HPDE6-E6E7 (cell line): ENCODE measurements around the gene C3orf18.

Experiments used
- DNase-seq: peaks from one replicate; pipeline ENCODE4 v3.0.0; 2011; ENCODE audit warnings: missing footprints; ENCODE audit errors: extremely low spot score

C3orf18 gene

DNA sequence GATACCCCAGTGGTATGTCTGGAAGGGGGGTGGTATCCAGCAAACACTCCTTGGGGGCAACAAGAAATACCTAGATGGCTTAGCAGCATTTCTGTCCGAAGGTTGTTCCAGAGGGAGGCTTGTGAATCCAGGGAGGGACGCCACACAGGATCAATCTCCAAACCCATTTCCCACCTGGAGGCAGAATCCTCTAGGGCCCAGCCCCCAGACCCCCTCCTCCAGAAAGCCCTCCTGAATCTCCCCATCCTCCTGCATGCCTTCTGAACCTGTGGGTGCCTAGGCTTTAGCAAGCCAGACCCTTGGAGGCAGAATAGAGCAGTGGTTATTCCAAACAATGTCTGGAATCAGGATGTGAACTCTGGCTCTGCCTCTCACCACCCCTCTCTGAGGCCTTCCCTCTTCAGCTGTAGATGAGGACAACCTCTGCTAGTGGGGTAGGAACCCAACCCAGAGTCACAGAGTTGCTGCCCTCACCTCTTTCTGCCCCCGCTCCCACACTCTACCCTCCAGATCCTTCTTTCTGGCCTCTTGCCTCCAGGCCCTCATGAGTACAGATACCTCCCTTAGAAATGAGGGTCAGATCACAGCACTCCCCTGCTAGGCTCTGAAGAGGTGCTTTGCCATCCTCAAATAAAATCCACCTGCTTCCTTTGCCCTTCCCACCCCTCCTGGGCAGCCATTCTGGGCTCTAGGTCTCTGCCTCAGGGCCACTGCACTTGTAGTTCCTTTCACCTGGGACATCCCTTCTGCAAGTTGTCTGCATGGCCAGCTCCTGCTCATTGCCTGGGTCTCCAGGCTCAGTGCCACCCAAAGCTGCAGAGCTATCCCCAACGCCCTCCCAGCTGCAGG is 35.9 kb upstream of the C3orf18 start:
- no peak for DNase-seq

DNA sequence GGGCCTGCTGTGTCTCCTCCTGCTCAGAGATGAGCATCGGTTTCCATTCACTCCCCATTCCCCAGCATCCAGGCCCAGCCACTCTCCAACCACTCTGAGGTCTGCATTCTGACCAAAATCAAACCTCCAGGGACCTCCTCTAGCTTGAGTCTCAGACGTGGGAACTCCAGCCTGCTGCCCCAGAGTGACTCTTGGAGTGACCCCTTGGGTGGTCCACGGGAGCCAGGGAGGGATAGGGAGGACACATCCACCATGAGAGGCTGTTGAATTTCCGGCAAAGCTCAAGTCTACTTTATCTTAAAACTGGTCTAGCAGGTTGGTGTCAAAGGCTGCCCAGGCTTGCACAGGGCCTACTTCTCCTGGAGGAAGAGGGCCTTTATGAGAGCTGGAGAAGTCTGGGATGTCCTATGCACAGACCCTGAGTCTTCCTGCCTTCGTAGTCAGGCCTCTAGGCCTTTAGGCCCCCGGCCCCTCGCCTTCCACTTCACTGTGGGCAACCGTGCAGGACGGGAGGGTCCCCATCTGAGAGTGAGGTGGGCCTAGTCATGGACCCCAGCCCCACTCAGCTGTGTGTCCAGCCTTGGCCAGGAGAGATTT is 35.1 kb upstream of the C3orf18 start:
- DNase-seq = no peak

DNA sequence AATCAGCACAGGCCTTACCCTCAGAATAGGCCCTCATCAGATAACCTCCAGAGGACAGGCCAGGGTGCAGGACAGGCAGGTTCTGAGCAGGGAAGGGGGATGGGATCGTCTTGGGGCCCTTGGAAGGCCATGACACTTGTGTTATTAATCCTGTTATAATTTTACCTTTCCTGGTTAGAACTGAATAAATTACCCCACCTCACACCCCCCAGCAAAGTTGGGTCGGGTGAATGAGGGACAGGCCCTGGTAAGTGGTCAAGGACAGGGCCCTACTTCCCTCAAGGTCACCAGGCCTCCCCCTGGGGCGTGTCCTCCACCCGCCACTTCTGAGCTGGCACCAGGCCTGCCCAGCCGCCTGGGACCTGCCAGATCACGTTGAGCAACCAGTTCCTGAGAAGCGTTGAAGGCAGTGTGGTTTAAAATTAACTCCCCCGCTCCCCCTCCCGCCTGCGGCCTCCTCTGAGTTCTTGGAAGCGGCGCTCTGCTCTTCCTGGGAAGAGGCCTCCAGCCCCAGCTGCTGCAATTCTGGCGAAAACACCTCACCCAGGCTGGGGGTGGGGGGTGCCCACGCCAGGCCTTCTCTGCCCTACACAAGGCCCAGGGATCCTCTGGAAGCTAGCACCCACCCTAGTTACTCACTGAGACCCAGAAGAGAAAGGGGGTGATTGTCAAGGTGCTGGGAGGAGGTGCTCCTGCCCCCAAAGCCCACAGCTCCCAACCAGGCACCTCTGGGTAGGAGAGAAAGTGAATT is 33.5 kb upstream of the C3orf18 start:
- peak; percentile 58 for DNase-seq

DNA sequence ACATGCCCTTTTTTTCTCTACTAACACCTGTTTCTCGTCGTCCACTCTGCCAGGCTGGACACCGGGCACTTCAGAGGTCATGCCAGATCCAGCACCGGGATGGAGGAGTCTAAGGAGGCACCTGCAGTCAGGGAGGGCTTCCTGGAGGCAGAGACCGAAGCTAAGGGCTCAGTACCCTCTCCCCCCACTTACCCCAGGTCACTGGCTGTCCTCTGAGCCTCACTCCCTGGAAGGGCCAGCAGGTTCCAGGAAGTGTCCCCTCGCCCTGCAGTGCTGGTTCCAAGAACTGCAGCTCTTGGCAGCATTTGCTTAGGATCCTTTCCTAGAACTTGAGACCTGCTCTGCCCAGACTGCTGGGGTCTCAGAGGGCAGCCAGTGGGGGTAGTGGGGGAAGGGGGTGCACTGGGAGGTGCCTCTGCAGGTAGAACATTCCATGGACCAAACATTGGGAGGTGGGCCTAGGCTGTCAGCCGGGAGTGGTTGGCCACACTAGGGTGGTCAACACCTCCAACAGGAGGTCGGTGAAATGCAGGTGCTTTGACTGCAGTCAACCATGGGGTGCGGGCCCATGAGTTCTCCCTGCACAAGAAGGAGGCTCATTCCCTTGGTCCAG is 32.7 kb upstream of the C3orf18 start:
- DNase-seq = no peak

DNA sequence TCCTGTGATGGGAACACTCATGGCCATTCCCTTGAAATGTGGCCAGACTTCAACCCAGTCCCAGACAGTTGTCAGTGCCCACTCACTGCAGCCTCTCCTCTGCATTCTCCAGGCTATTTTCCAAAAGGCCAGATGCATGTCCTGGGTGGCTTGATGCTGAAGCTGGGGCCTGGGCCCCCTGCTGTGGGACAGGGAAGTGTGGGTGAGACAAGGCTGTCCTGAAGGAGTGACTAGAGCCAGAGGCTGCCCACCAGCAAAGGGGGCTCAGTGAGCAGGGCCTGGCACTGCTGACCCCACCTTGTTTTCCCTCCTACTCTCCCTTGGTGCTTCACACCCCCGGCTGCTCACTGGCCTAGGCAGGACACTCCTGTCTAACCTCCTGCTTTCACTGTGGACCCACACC is 32.2 kb upstream of the C3orf18 start:
- no peak for DNase-seq

DNA sequence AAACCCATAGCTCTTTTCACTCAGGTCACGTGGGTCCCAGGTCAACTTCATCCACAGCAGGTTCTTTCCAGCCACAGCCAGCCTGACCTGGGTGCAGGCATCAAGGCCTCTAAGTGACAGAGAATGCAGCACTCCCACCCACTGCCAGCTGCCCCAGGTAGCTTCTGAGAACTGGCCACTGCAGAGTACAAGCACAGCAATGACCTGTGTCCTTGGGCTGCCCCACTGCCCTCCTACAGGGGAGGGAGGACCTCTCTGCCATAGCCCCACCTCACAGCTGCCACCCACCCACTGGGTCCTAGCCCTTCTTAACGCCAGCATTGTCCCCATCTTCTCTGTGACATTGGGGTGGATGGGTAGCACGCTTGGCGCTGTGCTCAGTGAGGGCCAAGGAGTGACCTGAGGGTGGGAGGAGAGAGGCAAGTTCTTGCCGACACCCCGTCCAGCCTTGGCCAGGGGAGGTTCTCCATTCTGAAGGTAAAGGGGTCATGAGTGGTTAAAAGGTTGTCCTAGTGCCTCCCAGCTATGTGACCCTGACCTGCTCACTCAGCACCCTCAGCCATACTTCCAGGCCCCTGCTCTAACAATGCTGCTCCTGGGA is 31.7 kb upstream of the C3orf18 start:
- no peak for DNase-seq

DNA sequence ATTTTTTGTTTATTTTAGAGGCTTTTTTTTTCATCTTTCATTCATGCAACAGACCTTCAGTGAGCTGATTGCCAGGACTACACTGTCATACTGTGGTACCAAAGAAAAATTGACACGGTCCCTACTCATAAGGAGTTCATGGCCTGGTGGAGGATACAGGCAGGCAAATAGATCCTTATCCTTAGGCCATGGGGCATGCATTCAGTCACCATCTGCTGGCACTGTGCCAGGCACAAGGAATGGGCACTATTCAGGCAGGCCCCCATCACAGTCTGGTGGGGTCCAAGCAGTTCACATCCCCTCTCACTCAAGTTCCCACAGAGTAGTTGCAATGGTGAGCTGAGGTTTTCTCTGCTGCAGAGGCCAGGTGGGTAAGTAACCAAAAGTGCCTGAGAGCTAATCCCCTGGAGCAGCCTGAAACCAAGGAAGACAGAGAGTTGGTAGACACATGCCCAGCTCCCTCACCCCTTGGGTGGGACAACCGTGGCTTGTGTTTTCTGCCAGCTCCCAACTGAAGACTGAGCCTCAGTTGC is 26.8 kb upstream of the C3orf18 start:
- no peak for DNase-seq

DNA sequence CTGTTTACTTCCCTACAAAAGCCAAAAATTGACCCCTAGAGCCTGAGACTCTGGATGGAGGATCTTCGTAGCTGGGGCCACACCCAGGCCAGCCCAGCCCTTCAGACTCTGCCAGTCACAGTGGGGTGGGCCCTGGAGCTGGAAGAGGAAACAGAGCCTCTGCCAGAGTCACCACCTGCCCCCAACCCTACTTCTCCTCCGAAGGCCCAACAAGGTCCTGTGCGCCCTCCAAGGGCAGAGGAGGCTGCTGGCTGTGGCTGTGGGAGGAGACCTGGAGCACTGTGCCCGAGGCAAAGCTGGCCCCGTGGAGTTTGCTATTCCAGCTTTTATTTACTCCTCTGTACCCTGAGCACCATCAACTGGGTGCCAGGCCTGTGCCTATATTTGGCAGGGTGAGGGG is 25.0 kb upstream of the C3orf18 start:
- no peak for DNase-seq

DNA sequence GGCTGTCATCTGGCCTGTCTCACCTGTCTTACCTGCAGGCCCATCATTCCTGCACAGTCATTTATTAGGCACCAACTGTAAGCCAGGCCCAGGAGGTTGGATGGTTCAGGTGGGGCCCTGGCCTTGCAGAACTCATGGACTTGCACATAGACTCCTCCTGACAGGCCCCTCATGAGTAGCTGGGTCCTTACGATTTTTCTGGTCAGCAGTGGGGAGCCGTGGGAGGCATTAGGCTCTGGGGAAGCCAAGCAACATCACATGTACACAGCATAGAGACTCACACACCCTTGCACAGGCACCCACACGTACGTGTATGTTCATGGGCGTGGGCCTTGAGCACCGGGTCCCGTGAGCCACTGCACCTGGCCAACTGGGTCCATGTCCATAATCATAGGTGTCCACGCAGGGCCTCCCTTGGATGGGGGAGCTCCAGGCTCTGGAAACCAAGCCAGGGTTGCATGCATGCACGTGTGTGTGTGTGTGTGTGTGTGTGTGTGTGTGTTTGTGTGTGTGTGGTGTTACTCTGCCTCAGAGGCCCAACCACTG is 23.7 kb upstream of the C3orf18 start:
- no peak for DNase-seq

DNA sequence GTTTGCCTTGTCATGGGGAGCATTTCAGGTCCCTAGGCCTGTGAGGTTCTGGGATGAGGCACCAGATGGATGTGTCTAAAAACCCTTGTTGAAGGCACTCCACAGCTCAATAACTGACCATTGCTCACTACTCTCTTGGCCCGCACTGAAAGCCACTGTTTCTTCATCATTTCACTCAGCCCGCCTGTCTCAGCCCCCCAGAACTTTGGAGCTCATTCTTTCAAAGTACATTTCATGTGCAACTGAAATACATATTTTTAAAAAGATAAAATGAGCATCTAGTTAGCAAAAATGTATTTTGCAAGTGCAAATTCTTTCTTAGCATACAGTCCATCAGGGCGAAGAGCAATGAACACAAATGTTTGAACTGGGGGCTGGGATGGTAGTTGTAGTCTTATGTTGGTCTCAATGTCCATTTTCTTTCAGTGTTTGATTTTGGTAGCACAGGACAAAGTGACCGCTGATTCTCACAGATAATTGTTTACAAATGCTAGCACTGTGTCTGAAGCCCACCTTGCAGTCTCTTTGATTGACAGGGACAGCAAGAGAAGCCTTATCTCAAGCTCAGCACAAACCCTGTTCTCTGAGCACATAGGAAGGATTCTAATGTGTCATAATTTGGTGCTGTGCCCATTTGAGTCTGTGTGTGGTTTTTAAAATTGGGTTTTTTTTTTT is 21.3 kb upstream of the C3orf18 start:
- DNase-seq = no peak

DNA sequence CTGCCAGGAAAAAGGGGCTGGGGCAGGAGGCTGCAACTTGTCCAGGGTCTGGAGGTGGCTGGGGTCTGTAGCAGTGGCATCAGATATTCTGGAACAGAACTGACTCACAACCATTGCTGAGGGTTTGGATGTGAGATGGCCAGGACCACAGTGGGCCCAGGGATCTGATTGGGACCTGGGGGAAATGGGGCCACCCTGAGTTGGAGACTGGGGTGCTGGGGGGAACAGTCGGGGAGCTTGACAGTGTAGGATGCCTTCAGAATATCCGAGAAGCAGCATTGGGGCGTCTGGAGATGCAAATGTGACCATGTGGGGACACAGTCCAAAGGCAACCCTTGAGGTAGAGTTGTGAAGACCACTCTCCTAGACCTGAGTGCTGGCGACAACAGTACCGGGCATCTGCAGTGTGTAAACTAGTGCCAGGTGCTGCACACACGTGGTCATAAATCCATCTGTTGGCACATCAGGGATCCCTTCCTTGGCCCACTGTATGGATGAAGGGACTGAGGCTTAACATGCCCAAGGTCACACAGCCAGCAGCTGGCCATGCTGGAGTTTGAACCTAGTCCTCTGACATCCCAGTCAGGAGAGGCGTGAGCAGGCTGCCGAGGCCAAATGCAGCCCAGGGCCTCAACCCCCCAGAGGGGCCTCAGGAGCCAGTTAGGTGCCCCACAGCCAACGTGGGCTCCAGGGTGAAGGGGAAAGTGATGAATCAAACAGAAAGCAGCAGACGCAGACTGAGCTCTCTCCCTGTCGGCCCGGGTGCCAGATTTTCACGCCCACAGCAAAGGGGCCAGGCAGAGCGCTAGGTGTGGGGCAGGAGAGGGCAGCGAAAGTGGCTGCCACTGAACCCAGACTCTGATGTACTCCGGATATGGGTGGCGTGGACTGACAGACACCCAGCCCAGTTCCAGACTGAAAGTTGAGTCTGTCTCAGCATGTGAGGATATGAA is 20.5 kb upstream of the C3orf18 start:
- no peak for DNase-seq

DNA sequence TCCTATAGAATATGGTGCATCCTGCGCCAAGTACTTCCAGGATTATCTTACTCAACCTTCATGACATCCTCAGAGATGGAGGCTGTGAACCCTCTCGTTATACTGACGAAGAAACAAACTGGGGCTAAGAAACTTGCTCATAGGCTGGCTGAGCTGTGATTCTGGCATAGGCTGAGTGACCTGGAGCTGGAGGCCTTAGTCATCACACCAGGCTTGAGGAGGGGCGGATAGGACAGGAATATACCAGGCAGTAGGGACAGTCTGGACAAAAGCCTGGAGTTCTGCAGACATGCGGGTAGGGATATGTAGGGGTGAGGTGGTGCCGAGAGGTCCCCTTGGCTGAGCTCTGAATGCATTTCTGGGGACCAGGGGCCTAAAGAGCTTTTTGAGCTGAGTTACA is 19.8 kb upstream of the C3orf18 start:
- DNase-seq = no peak

DNA sequence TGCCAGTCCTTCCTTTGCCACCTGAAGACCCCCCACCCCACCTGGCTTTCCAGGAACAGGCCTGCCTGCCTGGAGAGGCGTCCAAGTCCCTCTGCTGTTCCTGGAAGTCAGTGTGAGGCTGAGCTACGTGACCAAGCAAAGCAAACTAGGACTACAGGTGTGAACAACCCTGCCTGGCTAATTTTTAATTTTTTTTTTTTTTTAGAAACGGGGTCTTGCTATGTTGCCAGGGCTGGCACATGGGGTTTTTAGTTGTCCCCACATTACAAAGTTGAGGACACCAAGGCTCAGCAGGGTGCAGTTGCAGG is 19.2 kb upstream of the C3orf18 start:
- DNase-seq = no peak

DNA sequence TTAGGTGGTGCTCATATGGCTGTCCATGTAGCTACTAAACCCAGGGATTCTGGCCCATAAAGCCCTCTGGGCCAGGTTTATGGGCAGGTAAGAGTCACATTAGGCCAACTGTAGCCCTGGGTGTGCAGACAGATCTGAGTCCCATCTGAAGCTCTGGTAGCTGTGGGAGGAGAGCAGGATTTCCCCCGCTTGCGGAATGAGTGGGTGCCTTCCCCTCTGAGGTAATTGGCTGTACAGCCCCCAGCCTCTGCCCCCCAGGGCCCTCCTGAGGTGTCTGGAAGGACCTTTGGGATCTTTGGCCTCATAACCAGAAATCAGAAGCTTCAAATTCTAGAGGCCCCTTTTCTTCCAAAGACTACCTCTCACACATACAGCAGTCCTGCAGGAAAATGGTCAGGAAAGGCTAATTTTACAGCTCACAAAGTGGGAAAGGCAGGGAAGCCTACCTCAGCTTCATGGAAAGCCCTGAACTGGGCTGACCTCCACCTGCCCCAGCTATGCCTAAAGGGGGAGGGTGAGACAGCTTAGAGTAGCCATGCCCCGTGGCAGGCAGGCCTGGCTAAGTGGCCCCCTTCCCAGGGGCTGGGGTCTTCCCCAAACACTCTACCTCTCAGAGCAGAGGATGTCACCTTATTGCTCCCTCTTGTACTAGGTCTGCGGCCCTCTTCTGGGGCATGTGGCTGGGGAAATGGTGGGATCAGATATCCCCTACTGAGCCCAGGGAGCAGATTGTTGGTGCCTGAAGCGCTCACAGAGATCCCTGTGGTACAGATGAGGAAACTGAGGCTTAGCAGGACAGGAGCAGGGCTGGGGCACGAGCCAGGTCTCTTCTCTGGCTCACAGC is 18.6 kb upstream of the C3orf18 start:
- DNase-seq = no peak

DNA sequence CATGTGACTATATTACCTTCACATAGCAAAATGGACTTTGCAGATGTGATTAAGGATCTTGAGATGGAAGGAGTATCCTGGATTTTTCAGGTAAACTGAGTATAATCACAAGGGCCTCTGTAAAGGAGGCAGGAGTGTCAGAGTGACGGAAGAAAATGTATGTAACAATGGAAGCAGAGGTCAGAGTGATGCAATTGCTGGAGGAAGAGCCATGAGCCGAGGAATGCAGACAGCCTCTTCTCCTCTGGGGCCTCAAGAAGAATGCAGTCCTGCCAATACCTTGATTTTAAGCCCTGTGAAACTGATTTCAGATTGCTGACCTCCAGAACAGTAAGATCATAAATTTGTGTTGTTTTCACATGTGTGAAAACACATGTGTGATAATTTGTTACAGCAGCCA is 16.8 kb upstream of the C3orf18 start:
- DNase-seq = no peak

DNA sequence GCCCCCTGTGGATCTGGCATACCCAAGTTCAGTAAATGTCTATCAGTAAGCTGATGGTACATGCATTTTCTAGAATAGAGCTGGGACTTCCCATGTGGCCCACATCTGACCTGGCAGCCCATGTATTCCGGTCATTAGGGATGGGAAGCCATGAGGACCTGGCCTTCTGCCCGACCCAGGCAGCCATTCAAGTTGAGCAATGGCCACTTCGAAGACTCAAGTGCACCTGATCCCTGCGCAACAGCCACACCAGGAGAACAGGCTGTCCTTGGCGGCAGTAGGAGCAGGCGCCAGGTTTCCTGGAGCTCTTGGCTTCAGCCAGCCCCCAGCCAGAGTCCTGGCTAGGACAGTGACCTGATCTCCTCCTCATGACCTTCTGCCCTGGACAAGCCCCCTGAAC is 16.4 kb upstream of the C3orf18 start:
- DNase-seq = no peak

DNA sequence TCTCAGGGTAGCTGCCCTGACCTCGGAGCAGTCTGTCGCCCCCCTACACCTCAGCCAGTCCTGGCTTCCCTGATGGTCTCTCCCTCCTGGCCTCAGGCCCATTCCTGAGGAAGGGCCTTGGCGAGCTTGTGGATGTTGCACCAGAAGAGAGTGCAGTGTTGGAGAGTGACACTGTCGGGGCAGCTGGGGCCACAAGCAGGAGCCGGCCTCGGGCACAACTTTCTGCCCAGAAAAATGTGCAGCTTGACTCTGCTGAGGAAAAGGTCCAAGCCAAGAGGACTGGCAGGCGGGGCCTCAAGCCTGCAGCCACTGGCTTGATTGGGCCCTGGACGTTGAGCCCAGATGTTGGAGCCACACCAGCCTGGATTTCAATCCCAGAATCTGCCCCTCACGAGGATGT is 14.5 kb upstream of the C3orf18 start:
- no peak for DNase-seq

DNA sequence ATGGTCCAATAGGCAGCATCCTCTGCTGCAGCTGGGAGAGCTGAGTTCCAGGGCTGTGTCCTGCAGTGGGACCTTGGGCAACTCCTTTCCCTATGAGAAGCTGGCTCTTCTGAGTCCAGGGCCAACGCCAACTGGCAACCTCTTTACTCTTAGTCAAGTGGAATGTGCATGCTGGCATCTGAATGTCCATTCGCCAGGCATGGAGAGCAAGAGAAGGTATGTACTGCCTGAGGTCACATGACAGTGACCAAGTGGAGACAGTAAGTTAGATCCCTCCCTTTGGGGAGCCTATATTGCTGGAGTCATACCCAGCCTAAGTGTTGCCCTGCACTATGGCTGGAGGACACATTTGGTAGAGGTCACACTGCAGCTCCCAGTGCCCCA is 13.9 kb upstream of the C3orf18 start:
- DNase-seq = no peak
